GM18873 (cell line): ENCODE measurements around the gene OR51B5.
"Not testable (repeated sequence)": the region's sequence is repeated elsewhere in the genome, so short reads cannot be mapped to it uniquely, and the experiment has no call there.

Source experiments
- ATAC-seq: cut with Tn5 transposase; IDR thresholded peaks from one replicate; pipeline ENCODE4 v1.9.1; 2021; ENCODE audit warnings: mild to moderate bottlenecking, moderate library complexity, moderate number of reproducible peaks; ENCODE audit not compliant: unreplicated experiment, low FRiP score

OR51B5 gene, protein sequence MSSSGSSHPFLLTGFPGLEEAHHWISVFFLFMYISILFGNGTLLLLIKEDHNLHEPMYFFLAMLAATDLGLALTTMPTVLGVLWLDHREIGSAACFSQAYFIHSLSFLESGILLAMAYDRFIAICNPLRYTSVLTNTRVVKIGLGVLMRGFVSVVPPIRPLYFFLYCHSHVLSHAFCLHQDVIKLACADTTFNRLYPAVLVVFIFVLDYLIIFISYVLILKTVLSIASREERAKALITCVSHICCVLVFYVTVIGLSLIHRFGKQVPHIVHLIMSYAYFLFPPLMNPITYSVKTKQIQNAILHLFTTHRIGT

DNA sequence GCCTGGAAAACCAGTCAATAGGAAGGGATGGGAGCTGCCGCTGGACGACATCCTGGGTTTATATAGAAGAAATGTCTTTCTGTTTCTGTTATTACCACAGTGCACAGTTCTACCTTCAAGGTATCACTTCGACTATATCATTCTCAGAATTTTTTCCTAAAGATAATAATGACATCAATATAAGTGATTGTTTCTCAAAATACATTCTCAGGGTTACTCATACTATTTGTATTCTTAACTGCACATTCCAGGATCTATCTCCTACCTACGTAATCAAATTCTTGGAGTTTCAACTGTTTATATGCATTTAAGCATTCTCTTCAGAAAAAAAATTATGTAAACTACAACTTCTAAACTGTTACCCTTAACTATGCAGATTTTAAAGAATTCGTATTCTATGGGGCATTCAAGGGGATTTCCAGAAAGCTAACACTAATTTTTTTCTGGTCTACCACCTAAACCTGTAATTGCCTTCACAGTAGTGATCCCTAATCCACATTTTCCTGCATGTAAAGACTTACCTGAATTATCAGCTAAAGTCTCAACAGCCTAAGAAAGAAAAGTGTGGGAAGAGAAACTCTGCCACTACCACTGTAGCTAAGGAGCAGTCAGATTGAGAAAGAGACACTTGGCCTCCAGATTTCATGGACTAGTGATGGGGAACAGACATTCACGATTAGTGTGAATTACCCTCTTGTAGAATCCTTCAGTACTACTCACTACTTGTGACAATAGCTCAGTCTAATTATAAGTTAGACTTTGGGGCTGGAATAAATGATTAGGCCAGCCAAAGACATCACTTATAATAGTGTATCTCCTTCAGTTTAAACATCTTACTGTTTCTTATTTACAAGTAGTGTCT is at the start of gene OR51B5:
OR51B5 (minus strand) TSS at position 51 of the 862 bp plus-strand sequence; CDS start at position 51, 0 bp downstream.
- ATAC-seq: no peak

GRCh38 chr11:5390210-5390609 is 46.9 kb upstream of the OR51B5 start:
- ATAC-seq: no peak

GRCh38 chr11:5384335-5384734 is 41.0 kb upstream of the OR51B5 start:
- no peak for ATAC-seq

- no peak for ATAC-seq
Measured at GRCh38 chr11:5383576-5383975, 40.3 kb upstream of the OR51B5 start, which contains the start of gene OR51M1. Gene OR51M1, plus strand, starts transcription at chr11:5383812. Its CDS starts 5,587 bp downstream, at chr11:5389399.

- ATAC-seq: peak; percentile 67
Measured at GRCh38 chr11:5380740-5381342, 37.5 kb upstream of the OR51B5 start.

- ATAC-seq: no peak
Measured at GRCh38 chr11:5369789-5370188, 26.5 kb upstream of the OR51B5 start.

GRCh38 chr11:5368502-5369043 is 25.2 kb upstream of the OR51B5 start:
- ATAC-seq: no peak

- ATAC-seq: no peak
Measured at GRCh38 chr11:5367448-5368074, 24.2 kb upstream of the OR51B5 start.

- no peak for ATAC-seq
Measured at GRCh38 chr11:5366856-5367255, 23.5 kb upstream of the OR51B5 start.

GRCh38 chr11:5366365-5366764 is 23.0 kb upstream of the OR51B5 start:
- ATAC-seq: not testable (repeated sequence)

- ATAC-seq: no peak
Measured at GRCh38 chr11:5364214-5364613, 20.9 kb upstream of the OR51B5 start.

GRCh38 chr11:5363679-5364078 is 20.4 kb upstream of the OR51B5 start:
- ATAC-seq: no peak

- ATAC-seq: no peak
Measured at GRCh38 chr11:5362017-5362625, 18.8 kb upstream of the OR51B5 start.

GRCh38 chr11:5356031-5356430 is 12.7 kb upstream of the OR51B5 start:
- not testable (repeated sequence) for ATAC-seq

GRCh38 chr11:5351208-5351607 is 7.9 kb upstream of the OR51B5 start, which contains the start of gene OR51B6:
Gene OR51B6, plus strand, starts transcription at chr11:5351508. Its CDS starts 0 bp downstream, at chr11:5351508.
- no peak for ATAC-seq

DNA sequence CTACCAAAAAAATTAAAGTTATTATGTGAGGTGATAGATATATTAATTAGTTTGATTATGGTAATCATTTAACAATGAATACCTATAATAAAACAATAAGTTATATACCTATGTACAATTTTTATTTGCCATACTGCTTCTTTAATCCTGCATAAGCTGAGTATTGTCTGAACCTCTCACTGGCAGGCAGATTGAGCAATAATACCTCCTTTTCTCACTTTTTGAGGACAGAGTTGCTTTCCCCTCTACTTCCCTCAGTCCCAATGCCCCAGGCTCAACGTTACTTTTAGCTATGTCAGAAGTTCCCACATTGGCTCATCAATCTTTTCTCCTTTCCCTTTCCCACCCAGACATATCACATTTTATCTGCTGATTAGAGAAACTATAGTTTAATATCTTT is 6.2 kb upstream of the OR51B5 start:
- no peak for ATAC-seq

- ATAC-seq: no peak
Measured at GRCh38 chr11:5348551-5349194, 5.3 kb upstream of the OR51B5 start.

DNA sequence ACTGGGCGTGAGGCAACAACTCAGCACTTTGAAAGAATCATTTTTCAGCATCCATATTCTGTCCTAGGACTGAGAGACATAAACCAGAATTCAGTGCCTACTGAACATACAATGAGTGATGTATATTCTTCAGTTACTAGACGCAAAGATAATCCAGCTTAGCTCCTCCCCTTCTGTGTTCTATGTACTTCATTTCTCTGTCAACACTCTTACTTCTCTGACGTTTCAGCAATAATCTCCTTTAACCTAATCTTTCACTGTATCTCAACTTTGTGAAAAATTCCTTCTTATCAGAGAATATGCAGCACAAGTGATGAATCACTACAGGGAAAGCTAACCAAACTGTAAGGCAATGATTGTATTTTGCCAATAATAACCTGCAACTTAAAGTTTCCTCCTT is 2.5 kb upstream of the OR51B5 start:
- ATAC-seq: no peak

DNA sequence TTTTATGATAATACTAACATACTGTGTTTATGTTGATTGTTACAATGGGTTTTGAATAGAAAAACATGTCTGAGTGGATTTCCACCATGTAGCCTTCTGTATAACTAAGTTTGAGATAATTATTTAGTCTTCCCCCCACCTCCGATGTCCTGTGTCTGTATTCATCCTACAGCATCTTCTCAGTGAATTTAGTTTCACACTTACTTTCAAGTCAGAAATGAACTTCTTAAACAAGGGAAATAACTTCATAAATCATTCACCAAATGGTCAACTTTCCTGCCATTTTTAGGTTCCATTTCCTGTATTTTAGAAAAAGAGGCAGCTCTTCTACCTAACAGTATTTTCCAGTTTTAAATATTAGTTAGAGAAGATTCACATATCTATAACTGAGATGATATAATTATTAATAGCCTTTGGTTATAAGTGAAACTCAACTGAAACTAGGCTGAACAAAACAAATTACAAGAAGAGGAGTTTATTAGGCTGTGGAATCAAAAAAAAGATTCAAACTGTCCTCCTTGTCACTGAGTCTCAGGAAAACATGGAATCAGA is 3.5 kb downstream of the OR51B5 start:
- peak; percentile 76 for ATAC-seq
